Measurements from ENCODE around the gene DLG2.

DNA sequence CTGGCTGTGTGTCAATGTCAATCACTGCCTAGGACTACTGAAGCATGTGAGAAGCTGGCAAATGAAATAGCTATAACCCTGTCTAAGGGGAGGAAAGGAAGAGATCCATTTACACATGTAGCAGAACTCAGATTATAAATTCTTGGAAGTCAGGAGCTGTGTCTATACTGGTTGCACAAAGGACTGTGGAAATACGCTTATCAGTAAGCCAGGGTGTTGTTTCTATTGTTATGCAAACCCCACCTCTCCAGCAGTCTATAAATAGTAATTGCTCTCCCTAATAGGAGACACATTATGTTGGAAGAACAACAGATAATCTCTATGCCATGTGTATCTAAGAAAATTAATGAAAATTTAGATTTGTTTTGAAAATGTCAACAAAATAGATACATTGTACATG, 1647.6 kb downstream of the DLG2 start:
- TF ChIP-seq, protein P1, sequence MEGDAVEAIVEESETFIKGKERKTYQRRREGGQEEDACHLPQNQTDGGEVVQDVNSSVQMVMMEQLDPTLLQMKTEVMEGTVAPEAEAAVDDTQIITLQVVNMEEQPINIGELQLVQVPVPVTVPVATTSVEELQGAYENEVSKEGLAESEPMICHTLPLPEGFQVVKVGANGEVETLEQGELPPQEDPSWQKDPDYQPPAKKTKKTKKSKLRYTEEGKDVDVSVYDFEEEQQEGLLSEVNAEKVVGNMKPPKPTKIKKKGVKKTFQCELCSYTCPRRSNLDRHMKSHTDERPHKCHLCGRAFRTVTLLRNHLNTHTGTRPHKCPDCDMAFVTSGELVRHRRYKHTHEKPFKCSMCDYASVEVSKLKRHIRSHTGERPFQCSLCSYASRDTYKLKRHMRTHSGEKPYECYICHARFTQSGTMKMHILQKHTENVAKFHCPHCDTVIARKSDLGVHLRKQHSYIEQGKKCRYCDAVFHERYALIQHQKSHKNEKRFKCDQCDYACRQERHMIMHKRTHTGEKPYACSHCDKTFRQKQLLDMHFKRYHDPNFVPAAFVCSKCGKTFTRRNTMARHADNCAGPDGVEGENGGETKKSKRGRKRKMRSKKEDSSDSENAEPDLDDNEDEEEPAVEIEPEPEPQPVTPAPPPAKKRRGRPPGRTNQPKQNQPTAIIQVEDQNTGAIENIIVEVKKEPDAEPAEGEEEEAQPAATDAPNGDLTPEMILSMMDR (IDR thresholded peaks at IDR 0.05; ENCODE audit: low read depth, low read length, missing input control): no peak
- no peak for TF ChIP-seq REST (IDR thresholded peaks at IDR 0.05)
- TF ChIP-seq GABPA (IDR thresholded peaks at IDR 0.05 in 1 of 2, conservative IDR thresholded peaks at IDR 0.05 in 1 of 2): no peak
